Small intestine (tissue), 16 donors: ENCODE results near the gene ARMCX1. TPM values are rescaled to one million over a fixed set of nuclear protein-coding genes. Genes with fewer than 3 reads are reported as not detected.
"Not testable (repeated sequence)": the region's sequence is repeated elsewhere in the genome, so short reads cannot be mapped to it uniquely, and the experiment has no call there.

Source experiments
- DNase-seq, 2 donors: peaks; one replicate each; pipeline versions ENCODE4 v3.0.0 to v3.0.0-alpha.2; 2013
- FAIRE-seq: peaks from 2 replicates; lab custom pipeline; 2012; peaks lifted over from hg19 to GRCh38; lab: Jason Lieb, UNC
- H3K27ac ChIP-seq, 3 donors: one replicate each; pipeline ENCODE4 v1.5.1; 2013; ENCODE audit warnings: low read length in 2 of 3, mild to moderate bottlenecking in 2 of 3, control low read depth in 1 of 3, inconsistent platforms in 1 of 3, low read depth in 1 of 3, moderate library complexity in 1 of 3
- H3K27me3 ChIP-seq, 3 donors: one replicate each; pipeline ENCODE4 v1.6.1; 2013; ENCODE audit warnings: low read length in 3 of 3, inconsistent platforms in 1 of 3; ENCODE audit not compliant: control insufficient read depth in 3 of 3, insufficient read depth in 3 of 3
- H3K36me3 ChIP-seq, 3 donors: one replicate each; pipeline ENCODE4 v1.6.1; 2013; ENCODE audit warnings: low read length in 3 of 3, inconsistent platforms in 1 of 3, low read depth in 1 of 3, mild to moderate bottlenecking in 1 of 3, moderate library complexity in 1 of 3; ENCODE audit not compliant: control insufficient read depth in 3 of 3, insufficient read depth in 2 of 3
- H3K4me1 ChIP-seq, 3 donors: one replicate each; pipeline ENCODE4 v1.6.1; 2013; ENCODE audit warnings: low read length in 2 of 3, inconsistent platforms in 1 of 3, low read depth in 1 of 3, mild to moderate bottlenecking in 1 of 3, moderate library complexity in 1 of 3; ENCODE audit not compliant: control insufficient read depth in 3 of 3, insufficient read depth in 2 of 3
- H3K4me3 ChIP-seq, 3 donors: one replicate each; pipeline ENCODE4 v1.5.1; 2013; ENCODE audit warnings: low read length in 3 of 3, control low read depth in 1 of 3, inconsistent platforms in 1 of 3, low read depth in 1 of 3, mild to moderate bottlenecking in 1 of 3, moderate library complexity in 1 of 3
- H3K9me3 ChIP-seq, 2 donors: one replicate each; pipeline ENCODE4 v1.6.1; 2013; ENCODE audit warnings: low read depth in 1 of 2, low read length in 1 of 2; ENCODE audit not compliant: control insufficient read depth in 2 of 2, insufficient read depth in 1 of 2
- WGBS, 3 donors: extraction: QIAGEN DNeasy Blood & Tissue Kit; methylation state at CpG; one replicate each; pipeline ENCODE4 v1.1.7; 2013; 5-methylcytosine and 5-hydroxymethylcytosine counted together
- long read RNA-seq, 10 donors: transcript quantifications; one replicate each; lab custom pipeline, GENCODE V29; 2026
- polyA plus RNA-seq, 4 donors: library from polyadenylated mRNA; stranded (reverse) in 3 of 4; unstranded in 1 of 4; fragments of 200-250 nt in 3 of 4; fragments of 120-200 nt in 1 of 4; gene quantifications; one replicate each; pipeline versions ENCODE4 v1.2.1 to v1.2.3, GENCODE V29; 2013
- donor health status: healthy with polysubstance abuse.
- donor health status: control.
- donor health status: control.
- donor health status: Bipolar disorder and iron deficiency.
- donor health status: healthy.

ARMCX1 gene
- 10 to 100 TPM in 2 of 4 donors, 1 to 10 TPM in 2; 2.2 to 40.6 (median 8.0) TPM for polyA plus RNA-seq
- long read RNA-seq, donor 1, transcript ARMCX1-201 (4 exons, 2,141 nt), result major isoform, 23 of 145 reads
- long read RNA-seq, donor 1, partial matches to known transcripts, result 112 of 145 reads
- long read RNA-seq, donor 1, other reads (novel, unspliced or antisense), result 10 of 145 reads
- long read RNA-seq, donor 2, partial matches to known transcripts, result 0 of 4 reads
- long read RNA-seq, donor 2, other reads (novel, unspliced or antisense), result 0 of 4 reads
- long read RNA-seq, donor 3, partial matches to known transcripts, result 0 of 4 reads
- long read RNA-seq, donor 3, other reads (novel, unspliced or antisense), result 0 of 4 reads
- long read RNA-seq, donor 4, partial matches to known transcripts, result 0 of 1 reads
- long read RNA-seq, donor 4, other reads (novel, unspliced or antisense), result 0 of 1 reads
- long read RNA-seq, donor 5, partial matches to known transcripts, result 0 of 1 reads
- long read RNA-seq, donor 5, other reads (novel, unspliced or antisense), result 0 of 1 reads
- long read RNA-seq, donor 6, transcript ARMCX1-201 (4 exons, 2,141 nt), result major isoform, 11 of 17 reads
- long read RNA-seq, donor 6, partial matches to known transcripts, result 0 of 17 reads
- long read RNA-seq, donor 6, other reads (novel, unspliced or antisense), result 6 of 17 reads
- long read RNA-seq, donor 7, transcript ARMCX1-201 (4 exons, 2,141 nt), result major isoform, 20 of 33 reads
- long read RNA-seq, donor 7, partial matches to known transcripts, result 6 of 33 reads
- long read RNA-seq, donor 7, other reads (novel, unspliced or antisense), result 7 of 33 reads
- long read RNA-seq, donor 8, partial matches to known transcripts, result 0 of 1 reads
- long read RNA-seq, donor 8, other reads (novel, unspliced or antisense), result 0 of 1 reads
- long read RNA-seq, donor 9, partial matches to known transcripts, result 0 of 2 reads
- long read RNA-seq, donor 9, other reads (novel, unspliced or antisense), result 0 of 2 reads
- long read RNA-seq, donor 10, transcript ARMCX1-201 (4 exons, 2,141 nt), result major isoform, 16 of 16 reads
- long read RNA-seq, donor 10, partial matches to known transcripts, result 0 of 16 reads
- long read RNA-seq, donor 10, other reads (novel, unspliced or antisense), result 0 of 16 reads

DNA sequence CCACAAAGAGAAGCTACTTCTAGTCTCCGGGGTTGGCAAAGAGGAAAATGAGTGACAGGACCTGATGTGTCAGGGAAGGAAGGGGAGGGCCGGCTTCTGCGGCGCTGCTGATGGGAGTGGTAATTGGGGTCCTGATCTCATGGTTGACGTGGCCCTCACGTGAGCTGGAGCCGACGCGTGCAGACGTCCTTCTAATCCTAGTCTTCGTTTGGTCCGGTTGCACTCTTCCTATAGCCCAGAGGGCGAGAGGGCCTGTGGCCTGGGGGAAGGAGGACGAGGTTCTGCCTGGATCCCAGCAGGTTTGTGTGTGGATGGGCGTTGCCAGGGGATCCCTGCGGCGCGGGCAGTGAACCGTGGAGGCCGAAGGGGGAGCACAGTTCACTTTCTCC is at the start of gene ARMCX1:
ARMCX1 (plus strand) TSS at position 186 of the 389 bp plus-strand sequence. CDS start 2,384 bp downstream, outside the sequence.
- DNase-seq, result peak; percentile 26 to 74
- peaks cover 0 to 8% (median 0%) of the 10 kb centered on the region in 3 donors for H3K36me3 ChIP-seq
- H3K4me3 ChIP-seq, result peak within 1 kb of the TSS; percentile 25 to 77 (median 40)
- H3K4me1 ChIP-seq, result no peaks in the 10 kb centered on the region
- peak within 1 kb of the TSS in 2 of 3 donors; percentile 90 to 91 for H3K27ac ChIP-seq
- H3K9me3 ChIP-seq, result no peaks in the 10 kb centered on the region
- WGBS, 3 donors, result 1 to 34% (median 5%) methylated on average over 14 to 20 of the region's 20 CpGs
- FAIRE-seq, result no peak
- no peaks in the 10 kb centered on the region for H3K27me3 ChIP-seq

DNA sequence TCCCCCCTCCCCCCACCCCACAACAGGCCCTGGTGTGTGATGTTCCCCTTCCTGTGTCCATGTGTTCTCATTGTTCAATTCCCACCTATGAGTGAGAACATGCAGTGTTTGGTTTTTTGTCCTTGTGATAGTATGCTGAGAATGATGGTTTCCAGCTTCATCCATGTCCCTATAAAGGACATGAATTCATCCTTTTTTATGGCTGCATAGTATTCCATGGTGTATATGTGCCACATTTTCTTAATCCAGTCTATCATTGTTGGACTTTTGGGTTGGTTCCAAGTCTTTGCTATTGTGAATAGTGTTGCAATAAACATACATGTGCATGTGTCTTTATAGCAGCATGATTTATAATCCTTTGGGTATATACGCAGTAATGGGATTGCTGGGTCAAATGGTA is 47.4 kb upstream of the ARMCX1 start:
- H3K27ac ChIP-seq, H3K27me3 ChIP-seq, H3K4me1 ChIP-seq, FAIRE-seq, DNase-seq, H3K36me3 ChIP-seq, H3K4me3 ChIP-seq, H3K9me3 ChIP-seq: not testable (repeated sequence)
- WGBS, 3 donors, result 88 to 100% methylated on average over 1 of the region's 1 CpG; no CpG with 5 or more reads in 1 of the 3 donors

DNA sequence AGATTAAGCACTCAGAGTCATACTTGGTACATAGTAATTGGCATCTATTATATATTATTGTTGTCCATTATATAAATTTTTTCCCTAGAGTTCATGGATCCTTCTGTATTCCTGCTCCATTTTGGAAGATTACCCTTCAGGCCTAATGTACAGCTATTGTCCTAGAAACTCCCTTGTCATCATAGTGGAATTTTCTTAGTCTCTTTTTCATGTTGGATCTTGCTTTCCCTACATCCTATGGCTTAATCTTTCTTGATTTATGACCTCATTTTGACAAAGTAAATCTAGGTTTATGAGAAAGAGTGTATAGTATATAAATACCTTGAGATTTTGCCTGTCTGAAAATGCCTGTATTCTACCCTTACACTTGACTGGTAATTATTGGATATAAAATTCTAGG is 43.0 kb upstream of the ARMCX1 start:
- no peaks in the 10 kb centered on the region for H3K36me3 ChIP-seq
- H3K4me3 ChIP-seq, result no peak overlapping the region
- H3K27me3 ChIP-seq, result no peaks in the 10 kb centered on the region
- no peak for FAIRE-seq
- H3K4me1 ChIP-seq, result no peaks in the 10 kb centered on the region
- no peak for DNase-seq
- H3K9me3 ChIP-seq, result no peaks in the 10 kb centered on the region
- H3K27ac ChIP-seq, result no peak overlapping the region

DNA sequence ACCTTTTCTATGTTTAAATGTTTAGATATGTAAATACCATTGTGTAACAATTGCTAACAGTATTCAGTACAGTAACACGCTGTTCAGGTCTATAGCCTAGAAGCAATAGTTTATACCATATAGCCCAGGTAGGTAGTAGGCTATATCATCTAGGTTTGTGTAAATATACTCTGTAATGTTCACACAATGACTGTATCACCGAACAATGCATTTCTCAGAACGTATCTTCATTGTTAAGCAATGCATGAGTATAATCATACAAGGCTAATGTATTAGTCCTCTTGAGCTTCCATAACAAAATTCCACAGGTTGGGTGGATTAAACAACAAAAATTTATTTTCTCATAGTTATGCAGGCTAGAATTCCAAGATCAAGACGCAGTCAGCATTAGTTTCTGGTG is 42.4 kb upstream of the ARMCX1 start:
- FAIRE-seq (no peak), DNase-seq (no peak)
- Histone ChIP-seq H3K27ac (no peak overlapping the region), H3K27me3 (no peaks in the 10 kb centered on the region), H3K4me3 (no peak overlapping the region), H3K9me3 (no peaks in the 10 kb centered on the region), H3K36me3 (no peaks in the 10 kb centered on the region), H3K4me1 (no peaks in the 10 kb centered on the region)
- 84 to 95% (median 88%) methylated on average over 4 of the region's 4 CpGs for WGBS, 3 donors

- Histone ChIP-seq H3K4me3 (no peak overlapping the region), H3K27ac (no peak overlapping the region), H3K4me1 (no peaks in the 10 kb centered on the region), H3K9me3 (no peaks in the 10 kb centered on the region), H3K27me3 (no peaks in the 10 kb centered on the region), H3K36me3 (no peaks in the 10 kb centered on the region)
- no peak for FAIRE-seq
- DNase-seq, result no peak
- WGBS, 3 donors, result 59 to 81% (median 66%) methylated on average over 2 of the region's 2 CpGs
Observed at GRCh38 chrX:101530944-101531343, 19.4 kb upstream of the ARMCX1 start.

- DNase-seq (no peak), FAIRE-seq (no peak)
- H3K4me1 ChIP-seq, result no peaks in the 10 kb centered on the region
- H3K4me3 ChIP-seq, result no peak overlapping the region
- no peak overlapping the region for H3K27ac ChIP-seq
- no peaks in the 10 kb centered on the region for H3K9me3 ChIP-seq
- 88 to 97% (median 97%) methylated on average over 25 of the region's 25 CpGs for WGBS, 3 donors
- H3K27me3 ChIP-seq, result no peaks in the 10 kb centered on the region
- no peaks in the 10 kb centered on the region for H3K36me3 ChIP-seq
Observed at GRCh38 chrX:101539116-101539515, 11.2 kb upstream of the ARMCX1 start.

- 1 to 35% (median 10%) methylated on average over 26 of the region's 26 CpGs for WGBS, 3 donors
- DNase-seq (peak; percentile 7 to 66), FAIRE-seq (no peak)
- Histone ChIP-seq H3K9me3 (no peaks in the 10 kb centered on the region), H3K4me1 (no peaks in the 10 kb centered on the region), H3K27me3 (no peaks in the 10 kb centered on the region), H3K27ac (peak overlapping the region in 2 of 3 donors; percentile 90 to 91), H3K36me3 (peaks cover 0 to 8% (median 0%) of the 10 kb centered on the region in 3 donors), H3K4me3 (peak overlapping the region; percentile 25 to 77 (median 40))
Observed at GRCh38 chrX:101550751-101551379, 518 bp downstream of the ARMCX1 start.
